HepG2 (cell line): Measurements from ENCODE around the gene ZBTB21. TPM values are rescaled to one million over a fixed set of nuclear protein-coding genes. Genes with fewer than 3 reads are reported as not detected.

Experiments
- ATF7-NPFF ChIP-seq: sonication (generic); formaldehyde crosslinking; IDR thresholded peaks from 2 replicates; pipeline ENCODE4 v1.8.1; 2023; ENCODE audit warnings: mild to moderate bottlenecking, low read depth, missing genetic modification reagents, moderate library complexity
- HNRNPK ChIP-seq: fragments of 200-400 bp; formaldehyde crosslinking; IDR thresholded peaks from 2 replicates; pipeline ENCODE4 v1.6.1; 2018; ENCODE audit warnings: low read length, low read depth, moderate library complexity, mild to moderate bottlenecking; ENCODE audit not compliant: poor library complexity, severe bottlenecking
- PHF5A ChIP-seq: IDR thresholded peaks from one replicate; pipeline ENCODE4 v1.6.1; 2018; ENCODE audit warnings: low read depth, missing genetic modification reagents; ENCODE audit not compliant: unreplicated experiment
- RCOR2 ChIP-seq: IDR thresholded peaks from 2 replicates; pipeline ENCODE4 v1.6.1; 2016; ENCODE audit warnings: missing biosample characterization, missing genetic modification reagents
- SETDB1 ChIP-seq: sonication (generic); formaldehyde crosslinking; IDR thresholded peaks from 2 replicates; pipeline ENCODE4 v1.5.1; 2020; ENCODE audit warnings: missing genetic modification reagents, mild to moderate bottlenecking, borderline replicate concordance
- TEAD3 ChIP-seq: optimal IDR thresholded peaks from 2 replicates; pipeline ENCODE3; 2016; ENCODE audit warnings: borderline replicate concordance
- ZNF354B ChIP-seq: sonication (generic); formaldehyde crosslinking; IDR thresholded peaks from 2 replicates; pipeline ENCODE4 v1.8.0; 2022; ENCODE audit warnings: mild to moderate bottlenecking, missing genetic modification reagents
- polyA plus RNA-seq, 8 experiments: library from polyadenylated mRNA; depleted of rRNA in 3 of 8; stranded (reverse) in 7 of 8; unstranded in 1 of 8; fragments of >200 nt; fragmentation: Illumina TruSeq in 4 of 8; extraction: Trizol in 4 of 8; gene quantifications; 2 replicates each; pipeline versions ENCODE4 v1.2.1 to v1.2.3, GENCODE V29; 2011 to 2016; ENCODE audit warnings: low read depth in 4 of 8, missing spikeins in 1 of 8, mixed read lengths in 1 of 8; ENCODE audit not compliant: insufficient read depth in 1 of 8
- total RNA-seq, 5 experiments: library from RNA; depleted of rRNA; stranded (reverse); fragments of >200 nt; fragmentation: Illumina TruSeq; extraction: Trizol; gene quantifications; 2 replicates each; pipeline ENCODE4 v1.2.3, GENCODE V29; 2016; ENCODE audit warnings: low read depth in 1 of 5
- TF ChIP-seq, protein P1 (sequence below), 2 experiments: fragments of 450-650 bp in 1 of 2; sonication (generic) in 1 of 2; formaldehyde crosslinking in 1 of 2; IDR thresholded peaks; 2 replicates each; pipeline versions ENCODE4 v1.6.1 to v1.8.0; 2016 to 2022; ENCODE audit warnings: antibody characterized with exemption in 1 of 2, mild to moderate bottlenecking in 1 of 2, missing genetic modification reagents in 1 of 2
- TF ChIP-seq, protein P2 (sequence below): sonication (generic); formaldehyde crosslinking; IDR thresholded peaks from 2 replicates; pipeline ENCODE4 v1.4.0; 2020; ENCODE audit warnings: missing genetic modification reagents
- TF ChIP-seq, protein P3 (sequence below): fragments of 450-650 bp; IDR thresholded peaks from 2 replicates; pipeline ENCODE4 v1.6.1; 2016
- TF ChIP-seq, protein P4 (sequence below): sonication (generic); formaldehyde crosslinking; IDR thresholded peaks from 2 replicates; pipeline ENCODE4 v1.8.1; 2023; ENCODE audit warnings: mild to moderate bottlenecking, moderate library complexity, missing genetic modification reagents

Gene ZBTB21
- total and polyA plus RNA-seq, 2 of the 13 experiments (the other 11 are each of a cell fraction or from before 2014, with no cell fraction given), result 4.5 to 6.1 TPM

DNA sequence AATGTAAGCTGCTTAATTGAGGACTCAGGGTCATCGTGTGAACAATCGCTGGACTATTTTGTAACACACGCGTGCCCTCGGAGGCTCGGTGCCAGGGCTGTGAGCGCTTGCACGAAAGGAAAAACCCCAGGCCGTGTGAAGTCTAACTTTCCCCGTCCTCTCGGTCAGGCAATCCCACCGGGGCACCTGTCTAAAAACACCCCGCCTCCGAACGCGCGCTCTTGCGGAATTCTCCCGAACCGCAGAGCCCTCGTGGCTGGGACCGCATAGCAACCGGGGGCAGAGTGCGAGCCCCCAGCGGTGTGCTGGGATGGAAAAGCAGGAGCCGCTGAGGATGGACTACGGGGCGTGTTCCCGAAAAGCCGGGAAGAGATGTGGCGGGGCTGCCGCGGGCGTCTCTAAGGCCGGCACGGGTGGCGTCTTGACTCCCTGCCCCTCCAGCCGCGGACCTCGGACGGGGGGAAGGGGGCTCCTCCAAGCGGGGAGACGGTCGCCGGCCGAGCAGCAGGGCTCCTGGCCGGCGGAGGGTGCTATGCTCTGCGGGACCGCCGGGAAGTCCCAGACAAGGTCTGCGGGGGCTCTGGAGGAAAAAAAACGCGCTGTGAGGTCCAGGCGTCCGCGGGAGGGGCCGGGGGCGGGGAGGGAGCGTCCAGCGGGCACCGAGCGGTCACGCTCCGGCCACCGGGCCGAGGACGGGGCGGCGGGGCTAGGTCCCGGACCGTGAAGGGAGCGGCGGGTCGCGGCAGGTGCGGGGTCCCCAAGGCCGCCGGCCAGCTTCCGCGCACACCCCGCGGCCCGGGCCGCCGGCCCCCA is 936 bp downstream of the ZBTB21 start (continued):
- TF ChIP-seq, protein P1, sequence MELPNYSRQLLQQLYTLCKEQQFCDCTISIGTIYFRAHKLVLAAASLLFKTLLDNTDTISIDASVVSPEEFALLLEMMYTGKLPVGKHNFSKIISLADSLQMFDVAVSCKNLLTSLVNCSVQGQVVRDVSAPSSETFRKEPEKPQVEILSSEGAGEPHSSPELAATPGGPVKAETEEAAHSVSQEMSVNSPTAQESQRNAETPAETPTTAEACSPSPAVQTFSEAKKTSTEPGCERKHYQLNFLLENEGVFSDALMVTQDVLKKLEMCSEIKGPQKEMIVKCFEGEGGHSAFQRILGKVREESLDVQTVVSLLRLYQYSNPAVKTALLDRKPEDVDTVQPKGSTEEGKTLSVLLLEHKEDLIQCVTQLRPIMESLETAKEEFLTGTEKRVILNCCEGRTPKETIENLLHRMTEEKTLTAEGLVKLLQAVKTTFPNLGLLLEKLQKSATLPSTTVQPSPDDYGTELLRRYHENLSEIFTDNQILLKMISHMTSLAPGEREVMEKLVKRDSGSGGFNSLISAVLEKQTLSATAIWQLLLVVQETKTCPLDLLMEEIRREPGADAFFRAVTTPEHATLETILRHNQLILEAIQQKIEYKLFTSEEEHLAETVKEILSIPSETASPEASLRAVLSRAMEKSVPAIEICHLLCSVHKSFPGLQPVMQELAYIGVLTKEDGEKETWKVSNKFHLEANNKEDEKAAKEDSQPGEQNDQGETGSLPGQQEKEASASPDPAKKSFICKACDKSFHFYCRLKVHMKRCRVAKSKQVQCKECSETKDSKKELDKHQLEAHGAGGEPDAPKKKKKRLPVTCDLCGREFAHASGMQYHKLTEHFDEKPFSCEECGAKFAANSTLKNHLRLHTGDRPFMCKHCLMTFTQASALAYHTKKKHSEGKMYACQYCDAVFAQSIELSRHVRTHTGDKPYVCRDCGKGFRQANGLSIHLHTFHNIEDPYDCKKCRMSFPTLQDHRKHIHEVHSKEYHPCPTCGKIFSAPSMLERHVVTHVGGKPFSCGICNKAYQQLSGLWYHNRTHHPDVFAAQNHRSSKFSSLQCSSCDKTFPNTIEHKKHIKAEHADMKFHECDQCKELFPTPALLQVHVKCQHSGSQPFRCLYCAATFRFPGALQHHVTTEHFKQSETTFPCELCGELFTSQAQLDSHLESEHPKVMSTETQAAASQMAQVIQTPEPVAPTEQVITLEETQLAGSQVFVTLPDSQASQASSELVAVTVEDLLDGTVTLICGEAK (IDR thresholded peaks at IDR 0.05), result no peak
- TF ChIP-seq, protein P1 (CRISPR knock-in tag; IDR thresholded peaks at IDR 0.05), result no peak
- TF ChIP-seq HNRNPK, result peak; percentile 34
- TF ChIP-seq PHF5A (CRISPR knock-in tag), result no peak
- TF ChIP-seq ATF7-NPFF (CRISPR knock-in tag), result no peak
- TF ChIP-seq, protein P2, sequence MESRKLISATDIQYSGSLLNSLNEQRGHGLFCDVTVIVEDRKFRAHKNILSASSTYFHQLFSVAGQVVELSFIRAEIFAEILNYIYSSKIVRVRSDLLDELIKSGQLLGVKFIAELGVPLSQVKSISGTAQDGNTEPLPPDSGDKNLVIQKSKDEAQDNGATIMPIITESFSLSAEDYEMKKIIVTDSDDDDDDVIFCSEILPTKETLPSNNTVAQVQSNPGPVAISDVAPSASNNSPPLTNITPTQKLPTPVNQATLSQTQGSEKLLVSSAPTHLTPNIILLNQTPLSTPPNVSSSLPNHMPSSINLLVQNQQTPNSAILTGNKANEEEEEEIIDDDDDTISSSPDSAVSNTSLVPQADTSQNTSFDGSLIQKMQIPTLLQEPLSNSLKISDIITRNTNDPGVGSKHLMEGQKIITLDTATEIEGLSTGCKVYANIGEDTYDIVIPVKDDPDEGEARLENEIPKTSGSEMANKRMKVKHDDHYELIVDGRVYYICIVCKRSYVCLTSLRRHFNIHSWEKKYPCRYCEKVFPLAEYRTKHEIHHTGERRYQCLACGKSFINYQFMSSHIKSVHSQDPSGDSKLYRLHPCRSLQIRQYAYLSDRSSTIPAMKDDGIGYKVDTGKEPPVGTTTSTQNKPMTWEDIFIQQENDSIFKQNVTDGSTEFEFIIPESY (CRISPR knock-in tag), result no peak
- no peak for TF ChIP-seq ZNF354B
- TF ChIP-seq, protein P3, sequence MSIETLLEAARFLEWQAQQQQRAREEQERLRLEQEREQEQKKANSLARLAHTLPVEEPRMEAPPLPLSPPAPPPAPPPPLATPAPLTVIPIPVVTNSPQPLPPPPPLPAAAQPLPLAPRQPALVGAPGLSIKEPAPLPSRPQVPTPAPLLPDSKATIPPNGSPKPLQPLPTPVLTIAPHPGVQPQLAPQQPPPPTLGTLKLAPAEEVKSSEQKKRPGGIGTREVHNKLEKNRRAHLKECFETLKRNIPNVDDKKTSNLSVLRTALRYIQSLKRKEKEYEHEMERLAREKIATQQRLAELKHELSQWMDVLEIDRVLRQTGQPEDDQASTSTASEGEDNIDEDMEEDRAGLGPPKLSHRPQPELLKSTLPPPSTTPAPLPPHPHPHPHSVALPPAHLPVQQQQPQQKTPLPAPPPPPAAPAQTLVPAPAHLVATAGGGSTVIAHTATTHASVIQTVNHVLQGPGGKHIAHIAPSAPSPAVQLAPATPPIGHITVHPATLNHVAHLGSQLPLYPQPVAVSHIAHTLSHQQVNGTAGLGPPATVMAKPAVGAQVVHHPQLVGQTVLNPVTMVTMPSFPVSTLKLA, result no peak
- TF ChIP-seq RCOR2 (CRISPR knock-in tag), result no peak
- TF ChIP-seq, protein P4, sequence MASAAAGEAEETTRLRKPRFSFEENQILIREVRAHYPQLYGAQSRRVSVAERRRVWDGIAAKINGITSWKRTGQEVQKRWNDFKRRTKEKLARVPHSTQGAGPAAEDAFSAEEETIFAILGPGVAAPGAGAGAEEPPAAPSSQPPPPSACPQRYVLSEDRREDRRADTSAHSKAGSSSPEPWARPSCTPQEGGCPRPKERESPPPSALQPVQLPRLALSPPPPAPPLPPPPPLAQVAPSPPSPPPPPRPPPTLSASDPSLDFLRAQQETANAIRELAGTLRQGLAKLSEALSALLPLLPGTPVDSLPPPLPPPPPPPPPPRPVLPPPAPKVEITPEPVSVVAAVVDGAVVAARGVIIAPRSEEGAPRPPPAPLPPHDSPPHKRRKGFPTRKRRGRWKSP (CRISPR knock-in tag), result no peak; the same call in 1 of the 2 replicates
- TF ChIP-seq TEAD3 (CRISPR knock-in tag), result peak; percentile 36
- TF ChIP-seq SETDB1 (CRISPR knock-in tag), result no peak
